Esophagus squamous epithelium (tissue), 4 donors: ENCODE measurements around the gene SMAD3.

Experiments used
- CTCF ChIP-seq, 6 experiments: fragments of 450-650 bp in 4 of 6; fragments of 200-600 bp in 2 of 6; sonication (generic) in 2 of 6; IDR thresholded peaks; one replicate each; pipeline ENCODE4 v1.5.1; 2016 to 2019; ENCODE audit warnings: antibody characterized with exemption in 6 of 6, mild to moderate bottlenecking in 4 of 6, moderate library complexity in 4 of 6
- POLR2A ChIP-seq, 4 donors: fragments of 450-650 bp; IDR thresholded peaks; one replicate each; pipeline ENCODE4 v1.6.1; 2017; ENCODE audit warnings: antibody characterized with exemption in 4 of 4, mild to moderate bottlenecking in 4 of 4, moderate library complexity in 3 of 4

- TF ChIP-seq POLR2A (IDR thresholded peaks at IDR 0.05) (no peak), CTCF (IDR thresholded peaks at IDR 0.05) (no peak)
Measured at GRCh38 chr15:67054676-67055075, 10.7 kb upstream of the SMAD3 start.
